Left lung (tissue), 10 donors: ENCODE data around the gene KRT71. TPM values are rescaled to one million over a fixed set of nuclear protein-coding genes. Genes with fewer than 3 reads are reported as not detected.

Experiments
- ATAC-seq: fragments of 200-7000 bp; cut with Tn5 transposase; one replicate; pipeline ENCODE4 v1.9.1; 2020; ENCODE audit warnings: moderate library complexity
- DNase-seq, 4 donors: peaks; one replicate each; pipeline ENCODE4 v3.0.0-alpha.2; 2013 to 2020
- H3K27ac ChIP-seq, 2 donors: fragments of 200-600 bp; sonication (generic) in 1 of 2; one replicate each; pipeline versions ENCODE4 v1.5.0 to v1.8.0; 2020 to 2021
- H3K27me3 ChIP-seq, 2 donors: fragments of 200-600 bp; sonication (generic) in 1 of 2; one replicate each; pipeline versions ENCODE4 v1.5.0 to v1.8.0; 2020 to 2021
- H3K36me3 ChIP-seq, 2 donors: fragments of 200-600 bp; sonication (generic) in 1 of 2; one replicate each; pipeline versions ENCODE4 v1.5.0 to v1.8.0; 2020 to 2021
- H3K4me1 ChIP-seq, 2 donors: fragments of 200-600 bp; one replicate each; pipeline ENCODE4 v1.8.0; 2021
- H3K4me3 ChIP-seq, 2 donors: fragments of 200-600 bp; sonication (generic) in 1 of 2; one replicate each; pipeline versions ENCODE4 v1.5.0 to v1.8.0; 2020 to 2021; ENCODE audit warnings: mild to moderate bottlenecking in 1 of 2
- H3K9me3 ChIP-seq, 2 donors: fragments of 200-600 bp; sonication (generic) in 1 of 2; one replicate each; pipeline versions ENCODE4 v1.5.0 to v1.8.0; 2020 to 2021
- CTCF ChIP-seq, 2 donors: fragments of 200-600 bp; sonication (generic) in 1 of 2; IDR thresholded peaks; one replicate each; pipeline versions ENCODE4 v1.5.0 to v1.8.0; 2021; ENCODE audit warnings: antibody characterized with exemption in 2 of 2
- intact Hi-C, 2 donors: fragments of 100-400 bp; cut with DNase I; formaldehyde crosslinking; loops; one replicate each; pipeline versions ENCODE4 v1.11.2 to v1.14.2; 2022
- polyA plus RNA-seq, 6 donors: library from polyadenylated mRNA; unstranded; fragments of 120-200 nt; gene quantifications; one replicate each; pipeline ENCODE4 v1.2.1, GENCODE V29; 2013; ENCODE audit not compliant: insufficient read length in 6 of 6
- total RNA-seq, 2 donors: library from RNA; stranded (reverse); fragmentation: NEBNext Ultra II Directional; extraction: Animal tissue kit (Norgen Biotek cat#: 25700); gene quantifications; one replicate each; pipeline ENCODE4 v1.2.1, GENCODE V29; 2021
- donor health status: DM: no; HTN: yes; CAD: no.
- donor health status: DM: no; HTN: no; CAD: no.

KRT71 gene
- total and polyA plus RNA-seq, 8 donors, result 0.10 to 0.18 (median 0.15) TPM; not detected in 4

GRCh38 chr12:52527121-52527800, 25.7 kb downstream of the KRT71 start:
- intact Hi-C loops, result no loop called here
- Histone ChIP-seq H3K4me3 (no peak overlapping the region), H3K36me3 (no peaks in the 10 kb centered on the region), H3K4me1 (no peaks in the 10 kb centered on the region), H3K27ac (no peak overlapping the region), H3K9me3 (no peaks in the 10 kb centered on the region), H3K27me3 (peaks cover 0 to 37% of the 10 kb centered on the region in 2 donors)
- ATAC-seq, result no peak
- DNase-seq, result no peak
- TF ChIP-seq CTCF (IDR thresholded peaks at IDR 0.05), result no peak

- no peaks in the 10 kb centered on the region for H3K4me1 ChIP-seq
- H3K27me3 ChIP-seq, result peaks cover 0 to 44% of the 10 kb centered on the region in 2 donors
- H3K27ac ChIP-seq, result no peak overlapping the region
- no peaks in the 10 kb centered on the region for H3K36me3 ChIP-seq
- no peak for TF ChIP-seq CTCF (IDR thresholded peaks at IDR 0.05)
- H3K4me3 ChIP-seq, result no peak overlapping the region
- H3K9me3 ChIP-seq, result no peaks in the 10 kb centered on the region
- intact Hi-C loops, result no loop called here
- DNase-seq, result no peak
- ATAC-seq, result no peak
These were observed 26.4 kb downstream of the KRT71 start for GRCh38 chr12:52526511-52526951.

- intact Hi-C loops, result no loop called here
- Histone ChIP-seq H3K4me3 (no peak overlapping the region), H3K27me3 (peaks cover 0 to 44% of the 10 kb centered on the region in 2 donors), H3K36me3 (no peaks in the 10 kb centered on the region), H3K9me3 (no peaks in the 10 kb centered on the region), H3K27ac (no peak overlapping the region), H3K4me1 (no peaks in the 10 kb centered on the region)
- no peak for DNase-seq
- TF ChIP-seq CTCF (IDR thresholded peaks at IDR 0.05), result no peak
- no peak for ATAC-seq
These were observed 27.1 kb downstream of the KRT71 start for GRCh38 chr12:52525661-52526499.

GRCh38 chr12:52524898-52525591, 27.9 kb downstream of the KRT71 start:
- Histone ChIP-seq H3K4me3 (no peak overlapping the region), H3K27ac (no peak overlapping the region), H3K9me3 (no peaks in the 10 kb centered on the region), H3K36me3 (no peaks in the 10 kb centered on the region), H3K27me3 (peaks cover 0 to 52% of the 10 kb centered on the region in 2 donors), H3K4me1 (no peaks in the 10 kb centered on the region)
- intact Hi-C loops, result no loop called here
- DNase-seq (no peak), ATAC-seq (no peak)
- TF ChIP-seq CTCF (IDR thresholded peaks at IDR 0.05), result no peak
